ENCODE measurements around the gene RASA3.

The RASA3 gene

DNA sequence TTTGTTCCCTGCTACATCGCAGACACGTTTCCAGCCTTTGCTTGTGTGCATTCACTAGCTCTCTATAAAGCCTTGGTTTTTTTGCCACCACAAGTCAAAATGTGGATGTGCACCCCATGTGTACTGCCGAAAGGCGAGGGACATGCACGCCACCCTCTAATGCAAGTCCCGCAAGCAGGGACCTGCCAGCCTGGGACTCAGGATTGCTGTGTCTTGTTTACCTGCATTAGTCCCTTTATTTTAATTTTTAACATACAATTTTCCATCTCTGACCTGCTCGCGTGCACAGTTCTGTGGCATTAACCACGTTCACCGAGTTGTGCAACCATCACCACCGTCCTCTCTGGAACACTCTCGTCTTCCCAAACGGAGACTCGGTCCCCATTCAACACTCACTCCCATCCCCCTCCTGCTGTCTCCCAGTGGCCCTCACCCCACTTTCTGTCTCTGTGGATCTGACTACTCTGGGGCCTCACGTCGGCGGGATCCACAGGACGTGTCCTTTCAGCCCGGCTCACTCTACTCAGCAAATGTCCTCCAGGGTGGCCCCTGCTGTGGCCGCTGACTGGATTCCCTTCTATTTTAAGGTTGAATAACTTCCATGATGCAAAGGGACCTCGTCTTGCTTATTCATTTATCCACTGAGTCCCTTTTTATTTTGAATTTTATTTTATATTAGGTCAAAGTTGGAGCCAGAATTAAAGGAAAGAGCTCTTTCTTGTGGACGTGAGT is 58.4 kb downstream of the RASA3 start:
- DNase-seq (ENCODE audit: insufficient read length, low spot score) (no peak), FAIRE-seq (no peak)
- TF ChIP-seq, protein P1, sequence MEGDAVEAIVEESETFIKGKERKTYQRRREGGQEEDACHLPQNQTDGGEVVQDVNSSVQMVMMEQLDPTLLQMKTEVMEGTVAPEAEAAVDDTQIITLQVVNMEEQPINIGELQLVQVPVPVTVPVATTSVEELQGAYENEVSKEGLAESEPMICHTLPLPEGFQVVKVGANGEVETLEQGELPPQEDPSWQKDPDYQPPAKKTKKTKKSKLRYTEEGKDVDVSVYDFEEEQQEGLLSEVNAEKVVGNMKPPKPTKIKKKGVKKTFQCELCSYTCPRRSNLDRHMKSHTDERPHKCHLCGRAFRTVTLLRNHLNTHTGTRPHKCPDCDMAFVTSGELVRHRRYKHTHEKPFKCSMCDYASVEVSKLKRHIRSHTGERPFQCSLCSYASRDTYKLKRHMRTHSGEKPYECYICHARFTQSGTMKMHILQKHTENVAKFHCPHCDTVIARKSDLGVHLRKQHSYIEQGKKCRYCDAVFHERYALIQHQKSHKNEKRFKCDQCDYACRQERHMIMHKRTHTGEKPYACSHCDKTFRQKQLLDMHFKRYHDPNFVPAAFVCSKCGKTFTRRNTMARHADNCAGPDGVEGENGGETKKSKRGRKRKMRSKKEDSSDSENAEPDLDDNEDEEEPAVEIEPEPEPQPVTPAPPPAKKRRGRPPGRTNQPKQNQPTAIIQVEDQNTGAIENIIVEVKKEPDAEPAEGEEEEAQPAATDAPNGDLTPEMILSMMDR (IDR thresholded peaks at IDR 0.05; ENCODE audit: insufficient read depth, missing control alignments), result no peak

DNA sequence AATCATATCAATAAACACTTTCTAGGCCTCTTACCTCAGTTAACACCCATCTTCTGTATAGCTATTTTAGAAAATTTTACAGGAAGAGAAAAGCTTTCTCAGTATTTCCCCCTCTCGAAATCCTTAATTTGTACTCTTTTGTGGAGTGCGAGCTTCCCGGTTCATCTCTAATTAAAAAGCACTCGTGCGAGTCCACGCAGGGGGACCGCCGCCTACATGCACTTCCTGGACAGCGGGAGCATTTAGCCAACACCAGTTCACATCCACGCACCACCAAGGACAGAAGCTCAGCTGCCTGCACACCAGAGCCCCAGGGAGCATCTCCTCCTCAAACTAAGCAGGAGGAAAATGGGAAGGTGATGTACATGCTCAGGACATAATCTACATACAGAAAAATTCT is 60.0 kb downstream of the RASA3 start:
- DNase-seq (ENCODE audit: insufficient read length, low spot score) (no peak), FAIRE-seq (no peak)
- TF ChIP-seq, protein P1 (IDR thresholded peaks at IDR 0.05; ENCODE audit: insufficient read depth, missing control alignments), result no peak

DNA sequence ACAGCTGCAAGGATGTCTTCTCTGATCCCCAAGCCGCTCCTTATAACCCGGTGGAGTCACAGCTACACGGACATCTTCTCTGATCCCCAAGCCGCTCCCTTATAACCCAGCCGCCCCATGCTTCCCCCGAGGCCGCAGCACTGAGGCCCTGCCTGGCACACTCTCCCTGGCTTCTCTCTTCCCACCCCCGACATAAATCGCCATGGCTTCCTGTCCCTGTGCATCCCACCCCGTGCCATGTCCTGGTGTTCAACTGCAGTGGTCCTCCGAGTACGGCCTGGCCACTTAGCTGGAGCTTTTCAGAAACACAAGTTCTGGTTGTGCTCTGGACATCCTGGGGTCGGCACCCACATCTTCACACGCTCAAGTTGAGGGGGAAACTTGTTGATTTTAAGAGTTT is 60.4 kb downstream of the RASA3 start:
- DNase-seq (ENCODE audit: insufficient read length, low spot score), result no peak
- TF ChIP-seq, protein P1 (IDR thresholded peaks at IDR 0.05; ENCODE audit: insufficient read depth, missing control alignments), result no peak
- no peak for FAIRE-seq

DNA sequence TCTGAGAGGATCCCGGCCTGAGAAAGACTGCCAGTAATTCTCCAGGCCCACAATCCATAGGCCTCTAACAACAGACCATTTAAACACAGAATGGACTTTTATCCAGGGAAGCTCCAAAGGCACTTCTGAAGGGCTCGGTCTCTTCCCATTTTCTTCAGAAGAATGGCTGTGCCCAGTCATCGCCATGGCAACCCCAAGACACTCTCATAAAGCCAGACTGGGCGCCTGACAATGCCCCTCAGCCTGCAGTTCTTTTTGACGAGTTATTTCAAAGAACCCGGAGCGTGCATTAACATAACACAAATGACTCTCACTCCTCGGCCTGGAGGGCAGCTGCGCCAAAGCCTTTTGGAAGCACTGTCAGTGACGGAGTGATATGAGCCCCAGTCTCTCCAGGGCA is 61.0 kb downstream of the RASA3 start:
- TF ChIP-seq, protein P1 (IDR thresholded peaks at IDR 0.05; ENCODE audit: insufficient read depth, missing control alignments), result no peak
- FAIRE-seq (no peak), DNase-seq (ENCODE audit: insufficient read length, low spot score) (no peak)

DNA sequence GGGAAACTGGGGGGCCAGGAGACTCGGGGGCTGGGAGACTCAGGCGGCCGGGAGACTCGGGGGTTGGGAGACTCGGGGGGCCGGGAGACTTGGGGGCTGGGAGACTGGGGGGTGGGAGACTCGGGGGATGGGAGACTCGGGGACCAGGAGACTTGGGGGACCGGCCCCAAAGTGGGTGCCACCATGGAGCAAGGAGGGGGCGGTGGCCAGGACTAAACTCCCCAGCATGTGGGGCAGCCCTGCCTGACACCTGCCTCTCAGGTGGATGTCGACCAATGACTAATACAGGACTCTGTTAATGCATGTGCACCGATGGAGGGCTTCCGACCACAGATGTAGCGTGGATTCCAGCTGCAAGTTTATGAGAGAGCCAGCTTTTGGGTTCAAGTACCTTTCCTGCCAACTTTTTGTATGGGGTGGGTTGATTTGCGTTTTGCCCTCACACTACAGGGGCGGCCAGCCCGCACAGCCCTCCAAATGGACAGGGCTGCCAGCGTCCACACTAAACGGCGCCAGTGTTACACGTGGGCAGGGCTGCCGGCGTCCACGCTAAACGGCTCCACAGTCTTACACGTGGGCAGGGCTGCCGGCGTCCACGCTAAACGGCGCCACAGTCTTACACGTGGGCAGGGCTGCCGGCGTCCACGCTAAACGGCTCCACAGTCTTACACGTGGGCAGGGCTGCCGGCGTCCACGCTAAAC is 62.2 kb downstream of the RASA3 start:
- TF ChIP-seq, protein P1 (IDR thresholded peaks at IDR 0.05; ENCODE audit: insufficient read depth, missing control alignments), result no peak
- FAIRE-seq, result no peak
- no peak for DNase-seq (ENCODE audit: insufficient read length, low spot score)

DNA sequence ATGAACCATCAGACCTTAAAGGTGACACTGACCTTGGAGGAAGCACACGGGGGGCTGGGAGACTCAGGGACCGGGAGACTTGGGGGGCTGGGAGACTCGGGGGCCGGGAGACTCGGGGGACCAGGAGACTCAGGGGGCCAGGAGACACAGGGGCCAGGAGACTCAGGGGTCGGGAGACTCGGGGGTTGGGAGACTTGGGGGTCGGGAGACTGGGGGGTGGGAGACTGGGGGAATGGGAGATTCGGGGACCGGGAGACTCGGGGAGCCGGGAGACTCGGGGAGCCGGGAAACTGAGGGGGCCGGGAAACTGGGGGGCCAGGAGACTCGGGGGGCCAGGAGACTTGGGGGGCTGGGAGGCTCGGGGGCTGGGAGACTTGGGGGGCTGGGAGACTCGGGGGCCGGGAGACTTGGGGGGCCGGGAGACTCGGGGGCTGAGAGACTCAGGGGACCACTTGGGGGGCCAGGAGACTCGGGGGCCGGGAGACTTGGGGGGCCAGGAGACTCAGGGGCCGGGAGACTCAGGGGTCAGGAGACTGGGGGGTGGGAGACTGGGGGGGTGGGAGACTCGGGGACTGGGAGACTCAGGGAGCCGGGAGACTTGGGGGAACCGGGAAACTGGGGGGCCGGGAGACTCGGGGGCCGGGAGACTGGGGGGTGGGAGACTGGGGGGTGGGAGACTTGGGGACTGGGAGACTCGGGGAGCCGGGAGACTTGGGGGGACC is 62.9 kb downstream of the RASA3 start:
- FAIRE-seq (no peak), DNase-seq (ENCODE audit: insufficient read length, low spot score) (no peak)
- TF ChIP-seq, protein P1 (IDR thresholded peaks at IDR 0.05; ENCODE audit: insufficient read depth, missing control alignments), result no peak
